ENCODE measurements around the gene MAD1L1. TPM values are rescaled to one million over a fixed set of nuclear protein-coding genes. Genes with fewer than 3 reads are reported as not detected.

Gene MAD1L1
- total and polyA plus RNA-seq, 2 of the 13 experiments (the other 11 are each of a cell fraction or from before 2014, with no cell fraction given), result 17.4 to 64.7 TPM

DNA sequence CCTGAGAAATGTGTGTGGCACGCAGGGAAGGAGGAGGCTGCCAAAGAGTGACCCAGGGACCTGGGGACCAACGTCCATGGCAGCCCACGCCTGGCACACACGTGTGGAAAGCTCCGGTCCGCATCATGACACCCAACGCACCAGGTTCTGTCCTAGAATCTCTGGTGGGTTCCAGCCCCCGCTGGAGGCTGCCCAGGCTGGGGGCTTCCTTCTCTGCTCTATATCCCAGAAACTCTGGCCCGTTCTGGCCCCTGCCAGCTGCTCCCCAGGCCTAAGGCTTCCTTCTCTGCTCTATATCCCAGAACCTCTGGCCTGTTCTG lies 300.8 kb downstream of the MAD1L1 start (continued):
- no peak for TF ChIP-seq ZNF790 (CRISPR knock-in tag; IDR thresholded peaks at IDR 0.05; ENCODE audit: borderline replicate concordance)
- TF ChIP-seq RFXANK (CRISPR knock-in tag; IDR thresholded peaks at IDR 0.05), result no peak

DNA sequence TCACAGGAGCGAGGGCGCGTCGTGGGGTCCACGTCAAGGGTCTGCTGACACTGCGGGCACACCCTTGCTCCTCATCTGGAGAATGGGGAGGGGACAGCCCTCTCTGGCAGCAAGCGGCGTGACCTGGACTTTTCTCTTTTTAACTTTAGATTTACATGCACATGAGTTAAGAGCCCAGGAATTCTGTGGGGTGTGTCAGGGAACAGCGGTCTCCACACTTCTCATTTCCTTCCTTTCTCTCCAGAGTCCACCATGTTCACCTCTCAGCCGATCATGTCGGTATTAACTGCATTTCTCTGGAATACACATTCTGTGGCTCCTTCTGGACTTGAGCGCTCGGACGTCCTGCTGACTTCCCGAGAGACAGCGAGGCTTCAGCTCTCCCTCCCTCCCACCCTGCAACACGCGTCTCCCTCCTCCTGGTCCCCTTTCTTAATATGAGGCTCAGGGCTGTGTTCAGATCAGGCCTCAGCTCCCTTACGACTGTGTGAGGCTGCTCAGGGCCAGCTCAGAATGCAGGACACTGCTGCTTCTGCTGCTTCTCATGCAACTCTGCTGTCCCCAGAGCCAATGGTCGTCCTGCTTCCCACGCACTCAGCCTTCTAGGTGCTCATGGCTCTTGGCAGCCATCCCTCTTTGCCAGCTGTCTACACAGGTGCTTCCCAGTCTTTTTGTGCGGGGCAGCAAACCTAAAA lies 301.3 kb downstream of the MAD1L1 start:
- POLR2A ChIA-PET, result no interaction called here
- in situ Hi-C loops (cut with HindIII; ENCODE audit: extremely low pct_ligation_motif_present, low pct_unique_long_range_greater_than_20kb) (no loop called here), intact Hi-C loops (cut with micrococcal nuclease; ENCODE audit: unreplicated experiment) (no loop called here)
- H2AFZ ChIP-seq (ENCODE audit: low read length), result no peak overlapping the region
- no peak for DNase-seq (ENCODE audit: low spot score)
- H3K36me3 ChIP-seq (replicated peaks in 1 of 2; ENCODE audit: control insufficient read depth in 1 of 2, insufficient read depth in 2 of 2, low read length in 2 of 2), result peaks cover 1 to 14% of the 10 kb centered on the region in 2 experiments; a peak in 3 of 5 replicates
- BruUV-seq (replicated peaks), result no TSS peak
- FAIRE-seq, result no peak
- no peaks in the 10 kb centered on the region for H3K9me3 ChIP-seq (ENCODE audit: low read length)
- no peaks in the 10 kb centered on the region for H4K20me1 ChIP-seq (ENCODE audit: insufficient read depth, low read length)
- H3K4me3 ChIP-seq (replicated peaks in 1 of 3; ENCODE audit: insufficient read depth in 1 of 3, low read depth in 2 of 3, low read length in 3 of 3), result no peak overlapping the region
- no peak overlapping the region for H3K27ac ChIP-seq (ENCODE audit: extremely low read length, insufficient read depth, low read length)
- TF ChIP-seq, protein P1, sequence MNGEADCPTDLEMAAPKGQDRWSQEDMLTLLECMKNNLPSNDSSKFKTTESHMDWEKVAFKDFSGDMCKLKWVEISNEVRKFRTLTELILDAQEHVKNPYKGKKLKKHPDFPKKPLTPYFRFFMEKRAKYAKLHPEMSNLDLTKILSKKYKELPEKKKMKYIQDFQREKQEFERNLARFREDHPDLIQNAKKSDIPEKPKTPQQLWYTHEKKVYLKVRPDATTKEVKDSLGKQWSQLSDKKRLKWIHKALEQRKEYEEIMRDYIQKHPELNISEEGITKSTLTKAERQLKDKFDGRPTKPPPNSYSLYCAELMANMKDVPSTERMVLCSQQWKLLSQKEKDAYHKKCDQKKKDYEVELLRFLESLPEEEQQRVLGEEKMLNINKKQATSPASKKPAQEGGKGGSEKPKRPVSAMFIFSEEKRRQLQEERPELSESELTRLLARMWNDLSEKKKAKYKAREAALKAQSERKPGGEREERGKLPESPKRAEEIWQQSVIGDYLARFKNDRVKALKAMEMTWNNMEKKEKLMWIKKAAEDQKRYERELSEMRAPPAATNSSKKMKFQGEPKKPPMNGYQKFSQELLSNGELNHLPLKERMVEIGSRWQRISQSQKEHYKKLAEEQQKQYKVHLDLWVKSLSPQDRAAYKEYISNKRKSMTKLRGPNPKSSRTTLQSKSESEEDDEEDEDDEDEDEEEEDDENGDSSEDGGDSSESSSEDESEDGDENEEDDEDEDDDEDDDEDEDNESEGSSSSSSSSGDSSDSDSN (CRISPR knock-in tag; IDR thresholded peaks at IDR 0.05), result no peak
- TF ChIP-seq ZNF577 (CRISPR knock-in tag; IDR thresholded peaks at IDR 0.05; ENCODE audit: borderline replicate concordance, low read depth), result no peak
- TF ChIP-seq ZFP62 (CRISPR knock-in tag; IDR thresholded peaks at IDR 0.05), result no peak
- TF ChIP-seq TEAD3 (CRISPR knock-in tag; optimal IDR thresholded peaks at IDR 0.05; ENCODE audit: borderline replicate concordance), result no peak
- TF ChIP-seq MTA1 (CRISPR knock-in tag; IDR thresholded peaks at IDR 0.05; ENCODE audit: borderline replicate concordance), result no peak
- no peak for TF ChIP-seq HIVEP1 (CRISPR knock-in tag; IDR thresholded peaks at IDR 0.05)
- TF ChIP-seq ZNF713 (CRISPR knock-in tag; IDR thresholded peaks at IDR 0.05), result no peak
- no peak for TF ChIP-seq ZMYM3 (CRISPR knock-in tag; IDR thresholded peaks at IDR 0.05)
- TF ChIP-seq, protein P2, sequence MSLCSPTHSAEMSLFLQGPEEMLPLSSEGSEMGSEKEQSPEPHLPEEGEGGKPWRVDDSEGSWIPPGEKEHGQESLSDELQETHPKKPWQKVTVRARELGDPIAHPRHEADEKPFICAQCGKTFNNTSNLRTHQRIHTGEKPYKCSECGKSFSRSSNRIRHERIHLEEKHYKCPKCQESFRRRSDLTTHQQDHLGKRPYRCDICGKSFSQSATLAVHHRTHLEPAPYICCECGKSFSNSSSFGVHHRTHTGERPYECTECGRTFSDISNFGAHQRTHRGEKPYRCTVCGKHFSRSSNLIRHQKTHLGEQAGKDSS (CRISPR knock-in tag; IDR thresholded peaks at IDR 0.05; ENCODE audit: borderline replicate concordance, low read depth), result no peak
- TF ChIP-seq ZFP36L1 (CRISPR knock-in tag; IDR thresholded peaks at IDR 0.05), result no peak
- H3K27me3 ChIP-seq (ENCODE audit: control insufficient read depth in 1 of 2, insufficient read depth in 2 of 2, low read length in 2 of 2), result no peaks in the 10 kb centered on the region
- no peak for ATAC-seq
- H3K79me2 ChIP-seq (ENCODE audit: insufficient read depth, low read length), result no peaks in the 10 kb centered on the region
- no peak overlapping the region for H3K4me2 ChIP-seq (ENCODE audit: low read depth, low read length)
- 95% methylated on average over 22 of the region's 22 CpGs for WGBS (ENCODE audit: low lambda C conversion rate)
- CTCF ChIA-PET (ENCODE audit: low intra/inter-chr PET ratio, low total read pairs), result no interaction called here
- no peaks in the 10 kb centered on the region for H3K4me1 ChIP-seq (ENCODE audit: insufficient read depth, low read length)
- no peak overlapping the region for H3K9ac ChIP-seq (ENCODE audit: insufficient read depth, low read depth, low read length)

Measured in HepG2 (cell line).